HepG2 (cell line): ENCODE measurements around the gene MEAF6.

Experiments used
- ESRRA ChIP-seq: sonication (generic); formaldehyde crosslinking; IDR thresholded peaks from 2 replicates; pipeline ENCODE4 v1.5.1; 2020; ENCODE audit warnings: mild to moderate bottlenecking, low read depth, missing genetic modification reagents
- HMGXB4 ChIP-seq, 2 experiments: sonication (generic) in 1 of 2; formaldehyde crosslinking in 1 of 2; IDR thresholded peaks; 2 replicates each; pipeline versions ENCODE4 v1.4.0 to v1.6.1; 2018 to 2020; ENCODE audit warnings: missing genetic modification reagents in 2 of 2, borderline replicate concordance in 1 of 2, low read depth in 1 of 2, mild to moderate bottlenecking in 1 of 2, missing biosample characterization in 1 of 2
- MAZ ChIP-seq, 2 experiments: sonication (generic) in 1 of 2; formaldehyde crosslinking in 1 of 2; IDR thresholded peaks; 2 replicates each; pipeline versions ENCODE4 v1.5.0 to v1.6.1; 2012 to 2020; ENCODE audit warnings: low read depth in 2 of 2, mild to moderate bottlenecking in 2 of 2, borderline replicate concordance in 1 of 2, improper control_type of control experiment in 1 of 2, low read length in 1 of 2, missing genetic modification reagents in 1 of 2, moderate library complexity in 1 of 2
- PAX8 ChIP-seq: sonication (generic); formaldehyde crosslinking; IDR thresholded peaks from 2 replicates; pipeline ENCODE4 v1.8.0; 2022; ENCODE audit warnings: mild to moderate bottlenecking, missing genetic modification reagents, borderline replicate concordance
- POLR2G ChIP-seq: fragments of 200-400 bp; formaldehyde crosslinking; IDR thresholded peaks from 2 replicates; pipeline ENCODE4 v1.6.1; 2018; ENCODE audit warnings: mild to moderate bottlenecking, low read depth, low read length, moderate library complexity
- REST ChIP-seq, 2 experiments: IDR thresholded peaks; 2 replicates each; pipeline ENCODE4 v1.6.1; 2011 to 2012; ENCODE audit warnings: low read length in 2 of 2, borderline replicate concordance in 1 of 2, low read depth in 1 of 2, mild to moderate bottlenecking in 1 of 2, moderate library complexity in 1 of 2
- ZNF672 ChIP-seq: sonication (generic); formaldehyde crosslinking; IDR thresholded peaks from 2 replicates; pipeline ENCODE4 v1.8.1; 2022; ENCODE audit warnings: missing genetic modification reagents

GRCh38 chr1:37458551-37458950, 56.0 kb downstream of the MEAF6 start:
- no peak for TF ChIP-seq ESRRA
- no peak for TF ChIP-seq HMGXB4 (CRISPR knock-in tag; IDR thresholded peaks at IDR 0.05; ENCODE audit: borderline replicate concordance in 1 of 2, low read depth in 1 of 2)
- no peak for TF ChIP-seq REST (IDR thresholded peaks at IDR 0.05; ENCODE audit: borderline replicate concordance in 1 of 2, low read depth in 1 of 2, low read length in 2 of 2)
- no peak for TF ChIP-seq PAX8 (CRISPR knock-in tag)
- TF ChIP-seq ZNF672 (CRISPR knock-in tag), result no peak
- no peak for TF ChIP-seq POLR2G
- TF ChIP-seq MAZ (IDR thresholded peaks at IDR 0.05; ENCODE audit: borderline replicate concordance, low read depth, low read length), result no peak
- no peak for TF ChIP-seq MAZ (CRISPR knock-in tag; IDR thresholded peaks at IDR 0.05; ENCODE audit: low read depth)
